HG02610 (cell line): Measurements from ENCODE around the gene PMEPA1.

ENCODE experiments used
- ATAC-seq: cut with Tn5 transposase; IDR thresholded peaks from one replicate; pipeline ENCODE4 v1.9.1; 2021; ENCODE audit warnings: mild to moderate bottlenecking, moderate library complexity; ENCODE audit not compliant: unreplicated experiment

PMEPA1 gene

GRCh38 chr20:57737349-57737748 lies 27.5 kb upstream of the PMEPA1 start:
- ATAC-seq = no peak

DNA sequence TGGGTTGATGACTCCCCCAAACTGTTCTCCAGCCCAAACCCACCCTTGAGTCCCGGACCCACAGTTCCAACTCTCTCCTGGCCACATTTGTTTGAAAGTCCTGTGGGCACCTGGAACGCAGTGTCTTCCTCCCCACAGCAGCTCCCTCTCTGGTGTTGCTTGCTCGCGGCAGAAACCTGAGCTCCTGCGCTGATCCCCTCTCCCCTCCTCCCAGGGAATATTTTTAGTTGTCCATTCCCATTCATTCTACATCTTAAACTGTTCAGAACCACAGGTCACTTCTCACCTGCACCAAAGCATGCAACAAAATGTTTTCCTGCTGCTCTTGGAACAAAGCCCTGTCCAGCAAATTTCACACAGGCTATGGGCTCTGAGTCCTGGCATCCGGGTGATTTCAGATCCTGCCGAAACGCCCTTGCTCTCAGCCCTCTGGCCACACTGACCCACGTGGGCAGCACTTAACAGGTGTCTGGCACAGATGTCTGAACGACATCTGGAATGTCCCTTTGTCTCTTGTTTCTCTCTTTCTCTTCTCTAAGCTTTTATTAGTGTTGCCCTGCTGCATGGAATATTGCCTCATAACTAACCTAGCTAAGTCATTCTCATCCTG lies 27.0 kb upstream of the PMEPA1 start:
- no peak for ATAC-seq

DNA sequence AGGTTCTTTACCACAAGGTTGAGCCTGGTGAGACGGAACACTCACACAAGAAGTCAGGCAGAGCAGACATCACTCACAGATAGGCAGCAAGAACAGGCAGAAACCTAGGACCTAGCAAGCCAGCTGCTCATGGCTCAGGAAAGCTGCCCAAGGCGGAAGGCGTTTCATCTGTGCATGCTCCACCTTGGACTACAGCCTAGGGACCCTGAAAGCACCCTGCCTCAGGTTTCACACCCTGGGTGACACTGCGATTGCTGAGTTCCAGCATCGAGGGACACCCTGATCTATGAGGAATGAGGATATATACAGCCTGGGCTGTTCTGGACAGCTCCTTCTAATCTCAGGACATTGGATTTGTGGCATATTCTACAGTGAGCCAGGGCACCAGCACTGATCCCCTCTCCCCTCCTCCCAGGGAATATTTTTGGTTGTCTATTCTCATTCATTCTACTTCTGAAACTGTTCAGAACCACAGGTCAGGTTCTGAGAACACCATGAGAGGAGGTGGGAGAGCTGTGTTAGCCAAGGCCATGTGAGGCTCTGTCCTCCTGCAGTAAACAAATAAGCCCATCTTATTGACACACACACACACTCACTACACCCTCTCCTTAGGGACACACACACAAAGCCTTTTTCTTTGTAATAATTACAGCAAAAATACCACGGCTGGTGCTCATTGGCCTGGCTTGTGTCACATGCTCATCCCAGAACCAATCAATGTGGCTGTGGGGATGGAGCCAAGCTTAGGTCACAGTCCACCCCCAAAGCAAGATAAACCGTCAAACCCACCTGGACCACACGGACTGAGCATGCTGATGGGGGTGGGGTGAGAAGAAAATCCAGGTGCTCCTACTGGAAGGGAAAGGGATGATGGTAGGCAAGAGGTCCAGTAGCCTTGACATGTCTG lies 26.3 kb upstream of the PMEPA1 start:
- ATAC-seq = no peak

DNA sequence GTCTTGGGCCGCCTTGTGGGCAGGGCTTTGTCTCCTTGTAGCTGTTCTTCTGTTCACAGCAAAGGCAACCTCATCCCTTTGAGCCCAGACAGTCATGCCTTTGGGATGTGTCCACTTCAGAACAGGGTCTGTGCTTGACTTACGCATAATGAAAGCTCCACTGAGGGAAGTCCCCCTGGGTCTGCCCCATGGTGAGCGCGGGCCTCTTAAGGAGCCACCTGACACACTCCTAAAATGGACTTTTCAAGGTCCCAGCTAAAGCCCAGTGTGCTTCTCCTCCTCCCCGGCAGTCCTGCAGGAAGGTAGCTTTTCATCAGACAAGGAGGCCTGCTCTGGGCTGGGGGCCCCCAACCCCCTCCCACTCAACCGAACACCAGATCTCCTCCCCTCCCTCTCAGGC lies 24.9 kb upstream of the PMEPA1 start:
- no peak for ATAC-seq

DNA sequence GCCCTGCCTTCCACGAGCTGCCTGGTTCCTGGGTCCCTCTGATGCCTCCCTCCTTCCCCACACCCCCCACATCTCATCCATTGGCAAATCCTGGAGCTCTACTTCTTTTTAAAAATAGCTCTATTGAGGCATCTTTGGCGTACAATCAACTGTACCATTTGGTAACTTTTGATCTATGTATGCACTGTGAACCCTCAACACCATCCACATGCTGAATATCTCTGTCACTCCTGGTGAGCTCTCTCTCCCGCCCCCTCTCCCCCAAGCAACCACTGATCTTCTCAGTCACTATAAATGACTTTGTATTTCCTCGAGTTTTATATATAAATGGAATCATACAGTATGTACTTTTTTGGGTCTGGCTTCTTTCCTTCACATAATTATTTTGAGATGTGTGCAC lies 22.4 kb upstream of the PMEPA1 start:
- no peak for ATAC-seq

- no peak for ATAC-seq
These were observed 18.9 kb upstream of the PMEPA1 start for GRCh38 chr20:57728762-57729161.

DNA sequence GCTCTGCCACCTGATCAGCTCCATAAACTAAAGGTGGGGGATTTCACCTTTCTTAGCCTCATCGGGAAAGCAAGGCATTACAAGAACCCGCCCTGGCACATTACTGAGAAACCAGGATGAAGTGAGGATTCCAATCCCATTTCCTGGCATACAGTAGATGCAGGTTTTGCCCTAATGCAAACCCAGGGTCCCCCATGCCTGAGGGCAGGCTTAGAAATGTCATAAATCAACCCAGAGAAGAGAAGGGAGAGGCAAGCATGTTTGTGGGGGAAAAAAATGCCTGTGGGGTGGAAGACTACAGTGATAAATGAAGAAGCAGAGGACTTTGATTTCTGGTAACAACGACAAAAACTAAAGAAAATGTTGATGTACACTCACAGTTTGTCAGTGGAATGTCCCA lies 18.0 kb upstream of the PMEPA1 start:
- ATAC-seq = no peak

GRCh38 chr20:57725636-57726035 lies 15.8 kb upstream of the PMEPA1 start:
- no peak for ATAC-seq

GRCh38 chr20:57724610-57725405 lies 15.0 kb upstream of the PMEPA1 start:
- no peak for ATAC-seq

DNA sequence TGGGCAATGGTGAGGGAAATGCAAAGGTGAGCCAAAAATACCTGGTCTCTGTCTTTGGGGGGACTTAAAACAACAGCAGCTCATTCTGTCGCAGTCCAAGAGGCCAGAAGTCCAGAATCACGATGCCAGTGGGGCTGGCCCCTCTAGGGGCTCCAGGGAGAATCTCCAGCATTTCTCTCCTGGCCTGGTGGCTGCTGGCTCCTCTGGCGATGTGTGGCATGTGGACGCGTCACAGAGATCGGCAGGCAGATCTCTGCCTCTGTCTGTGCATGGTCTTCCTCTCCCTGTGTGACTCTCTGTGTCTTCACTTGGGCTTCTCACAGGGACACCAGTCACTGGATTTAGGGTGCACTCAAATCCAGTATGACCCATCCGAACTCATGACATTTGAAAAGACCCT lies 14.0 kb upstream of the PMEPA1 start:
- ATAC-seq = no peak

GRCh38 chr20:57719951-57720350 lies 10.1 kb upstream of the PMEPA1 start:
- ATAC-seq = no peak

GRCh38 chr20:57718490-57719009 lies 8.7 kb upstream of the PMEPA1 start:
- peak; percentile 85 for ATAC-seq

DNA sequence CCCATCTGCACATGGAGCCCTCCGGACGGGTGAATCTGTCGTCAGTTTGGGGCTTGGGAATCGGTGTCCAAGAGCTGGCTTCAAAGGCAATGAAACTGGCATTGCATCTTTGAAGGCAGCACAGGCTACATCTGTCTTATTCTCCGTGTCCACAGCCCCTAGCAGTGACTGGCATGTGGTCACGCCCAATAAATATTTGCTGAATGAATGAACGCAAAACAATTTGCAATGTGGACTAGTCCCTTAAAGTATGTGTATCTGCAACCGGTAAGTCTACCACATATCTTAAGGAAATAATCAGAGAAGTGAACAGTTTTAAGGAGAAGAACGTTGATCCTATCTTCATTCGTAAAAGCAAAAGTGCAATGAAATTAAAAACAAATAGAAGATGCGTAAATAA lies 8.0 kb upstream of the PMEPA1 start:
- ATAC-seq = no peak

DNA sequence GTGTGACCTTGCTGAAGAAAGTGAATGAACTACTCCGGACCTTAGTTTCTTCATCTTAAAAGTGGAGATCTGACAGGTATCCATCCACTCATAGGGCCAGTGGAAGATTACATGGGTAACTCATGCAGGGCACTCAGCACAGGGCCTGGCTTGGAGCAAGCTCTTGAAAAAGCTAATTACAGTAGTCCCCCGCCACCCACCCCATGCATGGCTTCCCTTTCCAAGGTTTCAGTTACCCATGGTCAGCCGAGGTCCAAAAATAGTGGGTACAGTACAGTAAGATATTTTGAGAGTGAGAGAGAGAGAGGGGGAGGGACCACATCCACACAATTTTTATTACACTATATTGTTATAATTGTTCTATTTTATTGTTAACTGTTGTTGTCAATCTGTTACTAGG lies 7.1 kb upstream of the PMEPA1 start:
- ATAC-seq = no peak

- ATAC-seq = no peak
These were observed 6.4 kb upstream of the PMEPA1 start for GRCh38 chr20:57716202-57716601.

- ATAC-seq = no peak
These were observed 5.6 kb upstream of the PMEPA1 start for GRCh38 chr20:57715268-57715904.

- ATAC-seq = no peak
These were observed 4.8 kb upstream of the PMEPA1 start for GRCh38 chr20:57714409-57715267.

DNA sequence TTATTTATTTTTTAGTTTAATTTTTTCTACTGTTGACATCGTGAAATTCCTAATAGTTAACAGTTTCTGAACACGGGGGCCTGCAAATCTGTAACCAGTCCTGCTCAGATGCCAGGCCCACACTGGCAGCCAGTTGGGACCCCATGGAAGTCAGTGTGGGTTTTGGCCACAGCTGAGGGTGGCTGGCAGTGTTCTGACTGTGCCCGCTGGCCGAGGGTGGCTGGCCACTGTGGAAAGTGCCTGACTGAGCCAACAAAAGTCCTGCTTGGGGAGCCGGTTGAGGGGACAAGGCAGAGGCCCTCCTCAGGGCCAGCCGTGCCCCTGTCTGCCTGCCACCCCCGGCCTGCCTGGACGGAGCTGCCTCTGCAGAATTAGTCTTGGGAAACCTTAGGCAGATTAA lies 4.1 kb upstream of the PMEPA1 start:
- ATAC-seq = no peak

DNA sequence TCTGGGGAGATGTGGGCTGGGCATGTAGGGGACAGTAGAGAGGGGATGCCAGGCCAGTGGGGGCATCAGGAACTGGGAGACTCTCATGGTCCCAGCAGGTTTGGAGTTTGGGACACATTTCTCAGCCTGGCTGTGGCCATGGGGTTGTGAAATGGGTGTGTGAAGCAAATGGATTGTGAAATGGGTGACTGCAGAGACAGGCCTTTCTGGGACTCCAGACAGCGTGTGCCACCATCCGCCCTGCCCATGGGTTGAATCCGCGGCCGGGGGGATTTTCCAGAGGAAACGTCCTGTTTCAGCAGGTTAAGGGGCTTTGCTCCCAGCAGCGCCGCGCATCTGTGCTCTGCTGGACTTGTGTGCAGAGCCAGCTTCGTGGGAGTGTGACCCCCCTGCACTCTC lies 3.7 kb upstream of the PMEPA1 start:
- no peak for ATAC-seq
